GM23338 (cell line): ENCODE data around the gene CACNA1G. TPM values are rescaled to one million over a fixed set of nuclear protein-coding genes. Genes with fewer than 3 reads are reported as not detected.

ENCODE experiments used
- ATAC-seq: fragments of 200-7000 bp; cut with Tn5 transposase; 3 replicates; pipeline ENCODE4 v1.9.1; 2020
- DNase-seq: peaks from one replicate; pipeline ENCODE4 v3.0.0-alpha.2; 2015; ENCODE audit warnings: low spot score
- H2AFZ ChIP-seq: fragments of 200-600 bp; sonication (generic); 2 replicates; pipeline ENCODE4 v1.8.0; 2016; ENCODE audit warnings: antibody characterized with exemption, mild to moderate bottlenecking, moderate library complexity
- H3F3A ChIP-seq: fragments of 200-600 bp; sonication (generic); replicated peaks from 2 replicates; pipeline ENCODE4 v1.8.0; 2017; ENCODE audit warnings: antibody characterized with exemption, mixed run types, low read depth
- H3K27ac ChIP-seq: fragments of 200-600 bp; sonication (generic); 2 replicates; pipeline ENCODE4 v1.6.1; 2016; ENCODE audit warnings: low read depth
- H3K27me3 ChIP-seq: fragments of 200-600 bp; sonication (generic); 2 replicates; pipeline ENCODE4 v1.8.0; 2016; ENCODE audit warnings: mild to moderate bottlenecking, mixed run types, moderate library complexity; ENCODE audit not compliant: insufficient read depth
- H3K36me3 ChIP-seq: fragments of 200-600 bp; sonication (generic); 2 replicates; pipeline ENCODE4 v1.8.0; 2016; ENCODE audit warnings: mild to moderate bottlenecking; ENCODE audit not compliant: insufficient read depth
- H3K4me1 ChIP-seq: fragments of 200-600 bp; sonication (generic); 2 replicates; pipeline ENCODE4 v1.8.0; 2016; ENCODE audit warnings: mild to moderate bottlenecking, moderate library complexity; ENCODE audit not compliant: insufficient read depth
- H3K4me2 ChIP-seq: fragments of 200-600 bp; sonication (generic); 2 replicates; pipeline ENCODE4 v1.7.1; 2017; ENCODE audit warnings: mixed run types
- H3K4me3 ChIP-seq: fragments of 200-600 bp; sonication (generic); 2 replicates; pipeline ENCODE4 v1.6.1; 2016; ENCODE audit warnings: mixed run types
- H3K79me2 ChIP-seq: fragments of 200-600 bp; sonication (generic); replicated peaks from 2 replicates; pipeline ENCODE4 v1.8.0; 2017; ENCODE audit warnings: mild to moderate bottlenecking; ENCODE audit not compliant: insufficient read depth
- H3K9me2 ChIP-seq: fragments of 200-600 bp; sonication (generic); 2 replicates; pipeline ENCODE4 v1.8.0; 2017; ENCODE audit not compliant: insufficient read depth
- H4K20me1 ChIP-seq: fragments of 200-600 bp; sonication (generic); replicated peaks from 2 replicates; pipeline ENCODE4 v1.8.0; 2017; ENCODE audit warnings: mild to moderate bottlenecking; ENCODE audit not compliant: insufficient read depth
- H3K27ac Mint-ChIP-seq: 2 replicates; pipeline ENCODE4 v1.8.0; 2020; ENCODE audit warnings: inconsistent platforms, mild to moderate bottlenecking, moderate library complexity, mixed read lengths
- H3K27me3 Mint-ChIP-seq: 3 replicates; pipeline ENCODE4 v1.8.0; 2022; ENCODE audit warnings: low read depth, mild to moderate bottlenecking, moderate library complexity, mixed read lengths, inconsistent platforms; ENCODE audit not compliant: insufficient read depth, poor library complexity
- H3K36me3 Mint-ChIP-seq: 3 replicates; pipeline ENCODE4 v1.8.0; 2021; ENCODE audit warnings: low read depth, mild to moderate bottlenecking, inconsistent platforms, moderate library complexity, mixed read lengths
- H3K4me1 Mint-ChIP-seq: 3 replicates; pipeline ENCODE4 v1.8.0; 2020; ENCODE audit warnings: mild to moderate bottlenecking, inconsistent platforms, mixed read lengths
- H3K4me3 Mint-ChIP-seq: 3 replicates; pipeline ENCODE4 v1.8.0; 2021; ENCODE audit warnings: moderate library complexity, mild to moderate bottlenecking, inconsistent platforms, mixed read lengths
- H3K9me3 Mint-ChIP-seq: 3 replicates; pipeline ENCODE4 v1.8.0; 2020; ENCODE audit warnings: moderate library complexity, mild to moderate bottlenecking, inconsistent platforms, mixed read lengths
- CREB1 ChIP-seq: fragments of 250-450 bp; sonication (Bioruptor Pico); IDR thresholded peaks from 2 replicates; pipeline ENCODE4 v1.5.0; 2020; ENCODE audit warnings: low read depth, mild to moderate bottlenecking, moderate library complexity
- EZH2 ChIP-seq: fragments of 200-600 bp; sonication (generic); IDR thresholded peaks from one replicate; pipeline ENCODE4 v1.8.0; 2017; ENCODE audit warnings: antibody characterized with exemption, mild to moderate bottlenecking, low read depth; ENCODE audit not compliant: unreplicated experiment
- EZH2phosphoT487 ChIP-seq: fragments of 200-600 bp; sonication (generic); IDR thresholded peaks from one replicate; pipeline ENCODE4 v1.8.1; 2018; ENCODE audit warnings: antibody characterized with exemption; ENCODE audit not compliant: unreplicated experiment
- JUNB ChIP-seq: IDR thresholded peaks from one replicate; pipeline ENCODE4 v1.6.1; 2016; ENCODE audit warnings: antibody characterized with exemption; ENCODE audit not compliant: unreplicated experiment
- NANOG ChIP-seq: IDR thresholded peaks from 2 replicates; pipeline ENCODE4 v1.6.1; 2016; ENCODE audit warnings: antibody characterized with exemption, borderline replicate concordance
- POLR2AphosphoS5 ChIP-seq: IDR thresholded peaks from 2 replicates; pipeline ENCODE4 v1.6.1; 2016; ENCODE audit warnings: antibody characterized with exemption, low read depth
- STAT1 ChIP-seq: IDR thresholded peaks from one replicate; pipeline ENCODE4 v1.6.1; 2016; ENCODE audit warnings: antibody characterized with exemption; ENCODE audit not compliant: unreplicated experiment
- ZNF114 ChIP-seq: fragments of 250-450 bp; sonication (Bioruptor Pico); IDR thresholded peaks from 2 replicates; pipeline ENCODE4 v1.5.0; 2020; ENCODE audit warnings: mild to moderate bottlenecking, moderate library complexity
- ZNF331 ChIP-seq: fragments of 250-450 bp; sonication (Bioruptor Pico); IDR thresholded peaks from 2 replicates; pipeline ENCODE4 v1.5.0; 2020; ENCODE audit warnings: low read depth, mild to moderate bottlenecking, moderate library complexity
- polyA plus RNA-seq: library from polyadenylated mRNA; unstranded; fragments of >200 nt; fragmentation: Nextera tagmentation; extraction: Ambion mirVana; gene quantifications from 2 replicates; pipeline ENCODE4 v1.2.1, GENCODE V29; 2016
- total RNA-seq: library from RNA; depleted of rRNA; stranded (reverse); fragments of >200 nt; shearing (Covaris generic); gene quantifications from 2 replicates; pipeline ENCODE4 v1.2.3, GENCODE V29; 2014
- TF ChIP-seq, protein P1 (sequence below): IDR thresholded peaks from one replicate; pipeline ENCODE4 v1.6.1; 2018; ENCODE audit warnings: antibody characterized with exemption; ENCODE audit not compliant: unreplicated experiment
- TF ChIP-seq, protein P2 (sequence below): IDR thresholded peaks from 2 replicates; pipeline ENCODE4 v1.6.1; 2016; ENCODE audit warnings: antibody characterized with exemption
- TF ChIP-seq, protein P3 (sequence below), 2 experiments: fragments of 200-600 bp in 1 of 2; sonication (generic) in 1 of 2; conservative IDR thresholded peaks; 2 replicates each; pipeline versions ENCODE4 v1.5.1 to v1.6.1; 2016 to 2017; ENCODE audit warnings: antibody characterized with exemption in 2 of 2, low read depth in 2 of 2, mild to moderate bottlenecking in 2 of 2, moderate library complexity in 1 of 2
- TF ChIP-seq, protein P4 (sequence below): fragments of 250-450 bp; sonication (Bioruptor Pico); IDR thresholded peaks from 2 replicates; pipeline ENCODE4 v1.5.0; 2020; ENCODE audit warnings: mild to moderate bottlenecking, moderate library complexity

Gene CACNA1G
- total and polyA plus RNA-seq, 2 experiments from 2014 or later, result 1.4 to 5.1 TPM

DNA sequence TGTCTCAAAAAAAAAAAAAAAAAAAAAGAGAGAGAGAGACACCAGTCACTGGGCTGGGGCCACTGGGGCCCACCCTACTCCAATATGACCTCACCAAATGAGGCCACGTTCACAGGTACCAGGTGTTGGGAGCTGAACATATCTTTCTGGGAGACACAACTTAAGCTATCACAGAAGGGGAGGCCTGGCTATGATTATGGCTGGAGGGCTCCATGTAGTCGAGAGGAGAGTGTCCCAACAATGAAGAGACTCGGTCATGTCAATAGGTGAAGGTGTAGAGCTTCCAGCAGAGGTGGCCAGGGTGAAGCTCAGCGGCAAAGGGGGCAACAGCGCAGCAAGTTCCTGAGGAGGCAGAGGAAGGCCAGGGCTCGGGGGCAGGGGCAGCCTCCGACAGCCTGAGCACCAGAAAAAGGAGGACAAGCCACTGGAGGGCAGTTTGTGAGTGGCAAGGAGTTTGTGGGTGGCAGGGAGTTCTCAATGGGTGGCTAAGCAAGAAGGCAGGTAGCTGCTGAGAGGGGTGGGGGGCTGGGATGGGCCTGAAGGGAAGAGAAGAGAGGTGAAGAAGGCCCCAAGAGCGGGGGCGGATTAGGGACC is 102.2 kb downstream of the CACNA1G start:
- Histone ChIP-seq H3K4me2 (no peak overlapping the region), H3K4me1 (peaks cover 9% of the 10 kb centered on the region), H3K27me3 (no peaks in the 10 kb centered on the region), H2AFZ (no peak overlapping the region), H3F3A (no peaks in the 10 kb centered on the region), H3K36me3 (no peaks in the 10 kb centered on the region), H3K27ac (no peak overlapping the region), H3K79me2 (no peaks in the 10 kb centered on the region), H3K9me2 (no peaks in the 10 kb centered on the region), H3K4me3 (no peak overlapping the region), H4K20me1 (no peaks in the 10 kb centered on the region)
- TF ChIP-seq NANOG (no peak), EZH2 (no peak), ZNF331 (CRISPR knock-in tag) (no peak), EZH2phosphoT487 (no peak), ZNF114 (CRISPR knock-in tag) (no peak), JUNB (no peak), POLR2AphosphoS5 (no peak), STAT1 (no peak), CREB1 (CRISPR knock-in tag) (no peak)
- TF ChIP-seq, protein P1, sequence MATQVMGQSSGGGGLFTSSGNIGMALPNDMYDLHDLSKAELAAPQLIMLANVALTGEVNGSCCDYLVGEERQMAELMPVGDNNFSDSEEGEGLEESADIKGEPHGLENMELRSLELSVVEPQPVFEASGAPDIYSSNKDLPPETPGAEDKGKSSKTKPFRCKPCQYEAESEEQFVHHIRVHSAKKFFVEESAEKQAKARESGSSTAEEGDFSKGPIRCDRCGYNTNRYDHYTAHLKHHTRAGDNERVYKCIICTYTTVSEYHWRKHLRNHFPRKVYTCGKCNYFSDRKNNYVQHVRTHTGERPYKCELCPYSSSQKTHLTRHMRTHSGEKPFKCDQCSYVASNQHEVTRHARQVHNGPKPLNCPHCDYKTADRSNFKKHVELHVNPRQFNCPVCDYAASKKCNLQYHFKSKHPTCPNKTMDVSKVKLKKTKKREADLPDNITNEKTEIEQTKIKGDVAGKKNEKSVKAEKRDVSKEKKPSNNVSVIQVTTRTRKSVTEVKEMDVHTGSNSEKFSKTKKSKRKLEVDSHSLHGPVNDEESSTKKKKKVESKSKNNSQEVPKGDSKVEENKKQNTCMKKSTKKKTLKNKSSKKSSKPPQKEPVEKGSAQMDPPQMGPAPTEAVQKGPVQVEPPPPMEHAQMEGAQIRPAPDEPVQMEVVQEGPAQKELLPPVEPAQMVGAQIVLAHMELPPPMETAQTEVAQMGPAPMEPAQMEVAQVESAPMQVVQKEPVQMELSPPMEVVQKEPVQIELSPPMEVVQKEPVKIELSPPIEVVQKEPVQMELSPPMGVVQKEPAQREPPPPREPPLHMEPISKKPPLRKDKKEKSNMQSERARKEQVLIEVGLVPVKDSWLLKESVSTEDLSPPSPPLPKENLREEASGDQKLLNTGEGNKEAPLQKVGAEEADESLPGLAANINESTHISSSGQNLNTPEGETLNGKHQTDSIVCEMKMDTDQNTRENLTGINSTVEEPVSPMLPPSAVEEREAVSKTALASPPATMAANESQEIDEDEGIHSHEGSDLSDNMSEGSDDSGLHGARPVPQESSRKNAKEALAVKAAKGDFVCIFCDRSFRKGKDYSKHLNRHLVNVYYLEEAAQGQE, result no peak
- TF ChIP-seq, protein P2, sequence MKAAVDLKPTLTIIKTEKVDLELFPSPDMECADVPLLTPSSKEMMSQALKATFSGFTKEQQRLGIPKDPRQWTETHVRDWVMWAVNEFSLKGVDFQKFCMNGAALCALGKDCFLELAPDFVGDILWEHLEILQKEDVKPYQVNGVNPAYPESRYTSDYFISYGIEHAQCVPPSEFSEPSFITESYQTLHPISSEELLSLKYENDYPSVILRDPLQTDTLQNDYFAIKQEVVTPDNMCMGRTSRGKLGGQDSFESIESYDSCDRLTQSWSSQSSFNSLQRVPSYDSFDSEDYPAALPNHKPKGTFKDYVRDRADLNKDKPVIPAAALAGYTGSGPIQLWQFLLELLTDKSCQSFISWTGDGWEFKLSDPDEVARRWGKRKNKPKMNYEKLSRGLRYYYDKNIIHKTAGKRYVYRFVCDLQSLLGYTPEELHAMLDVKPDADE, result no peak
- TF ChIP-seq, protein P3, sequence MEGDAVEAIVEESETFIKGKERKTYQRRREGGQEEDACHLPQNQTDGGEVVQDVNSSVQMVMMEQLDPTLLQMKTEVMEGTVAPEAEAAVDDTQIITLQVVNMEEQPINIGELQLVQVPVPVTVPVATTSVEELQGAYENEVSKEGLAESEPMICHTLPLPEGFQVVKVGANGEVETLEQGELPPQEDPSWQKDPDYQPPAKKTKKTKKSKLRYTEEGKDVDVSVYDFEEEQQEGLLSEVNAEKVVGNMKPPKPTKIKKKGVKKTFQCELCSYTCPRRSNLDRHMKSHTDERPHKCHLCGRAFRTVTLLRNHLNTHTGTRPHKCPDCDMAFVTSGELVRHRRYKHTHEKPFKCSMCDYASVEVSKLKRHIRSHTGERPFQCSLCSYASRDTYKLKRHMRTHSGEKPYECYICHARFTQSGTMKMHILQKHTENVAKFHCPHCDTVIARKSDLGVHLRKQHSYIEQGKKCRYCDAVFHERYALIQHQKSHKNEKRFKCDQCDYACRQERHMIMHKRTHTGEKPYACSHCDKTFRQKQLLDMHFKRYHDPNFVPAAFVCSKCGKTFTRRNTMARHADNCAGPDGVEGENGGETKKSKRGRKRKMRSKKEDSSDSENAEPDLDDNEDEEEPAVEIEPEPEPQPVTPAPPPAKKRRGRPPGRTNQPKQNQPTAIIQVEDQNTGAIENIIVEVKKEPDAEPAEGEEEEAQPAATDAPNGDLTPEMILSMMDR (conservative IDR thresholded peaks at IDR 0.05; ENCODE audit: low read depth in 2 of 2), result no peak
- TF ChIP-seq, protein P4, sequence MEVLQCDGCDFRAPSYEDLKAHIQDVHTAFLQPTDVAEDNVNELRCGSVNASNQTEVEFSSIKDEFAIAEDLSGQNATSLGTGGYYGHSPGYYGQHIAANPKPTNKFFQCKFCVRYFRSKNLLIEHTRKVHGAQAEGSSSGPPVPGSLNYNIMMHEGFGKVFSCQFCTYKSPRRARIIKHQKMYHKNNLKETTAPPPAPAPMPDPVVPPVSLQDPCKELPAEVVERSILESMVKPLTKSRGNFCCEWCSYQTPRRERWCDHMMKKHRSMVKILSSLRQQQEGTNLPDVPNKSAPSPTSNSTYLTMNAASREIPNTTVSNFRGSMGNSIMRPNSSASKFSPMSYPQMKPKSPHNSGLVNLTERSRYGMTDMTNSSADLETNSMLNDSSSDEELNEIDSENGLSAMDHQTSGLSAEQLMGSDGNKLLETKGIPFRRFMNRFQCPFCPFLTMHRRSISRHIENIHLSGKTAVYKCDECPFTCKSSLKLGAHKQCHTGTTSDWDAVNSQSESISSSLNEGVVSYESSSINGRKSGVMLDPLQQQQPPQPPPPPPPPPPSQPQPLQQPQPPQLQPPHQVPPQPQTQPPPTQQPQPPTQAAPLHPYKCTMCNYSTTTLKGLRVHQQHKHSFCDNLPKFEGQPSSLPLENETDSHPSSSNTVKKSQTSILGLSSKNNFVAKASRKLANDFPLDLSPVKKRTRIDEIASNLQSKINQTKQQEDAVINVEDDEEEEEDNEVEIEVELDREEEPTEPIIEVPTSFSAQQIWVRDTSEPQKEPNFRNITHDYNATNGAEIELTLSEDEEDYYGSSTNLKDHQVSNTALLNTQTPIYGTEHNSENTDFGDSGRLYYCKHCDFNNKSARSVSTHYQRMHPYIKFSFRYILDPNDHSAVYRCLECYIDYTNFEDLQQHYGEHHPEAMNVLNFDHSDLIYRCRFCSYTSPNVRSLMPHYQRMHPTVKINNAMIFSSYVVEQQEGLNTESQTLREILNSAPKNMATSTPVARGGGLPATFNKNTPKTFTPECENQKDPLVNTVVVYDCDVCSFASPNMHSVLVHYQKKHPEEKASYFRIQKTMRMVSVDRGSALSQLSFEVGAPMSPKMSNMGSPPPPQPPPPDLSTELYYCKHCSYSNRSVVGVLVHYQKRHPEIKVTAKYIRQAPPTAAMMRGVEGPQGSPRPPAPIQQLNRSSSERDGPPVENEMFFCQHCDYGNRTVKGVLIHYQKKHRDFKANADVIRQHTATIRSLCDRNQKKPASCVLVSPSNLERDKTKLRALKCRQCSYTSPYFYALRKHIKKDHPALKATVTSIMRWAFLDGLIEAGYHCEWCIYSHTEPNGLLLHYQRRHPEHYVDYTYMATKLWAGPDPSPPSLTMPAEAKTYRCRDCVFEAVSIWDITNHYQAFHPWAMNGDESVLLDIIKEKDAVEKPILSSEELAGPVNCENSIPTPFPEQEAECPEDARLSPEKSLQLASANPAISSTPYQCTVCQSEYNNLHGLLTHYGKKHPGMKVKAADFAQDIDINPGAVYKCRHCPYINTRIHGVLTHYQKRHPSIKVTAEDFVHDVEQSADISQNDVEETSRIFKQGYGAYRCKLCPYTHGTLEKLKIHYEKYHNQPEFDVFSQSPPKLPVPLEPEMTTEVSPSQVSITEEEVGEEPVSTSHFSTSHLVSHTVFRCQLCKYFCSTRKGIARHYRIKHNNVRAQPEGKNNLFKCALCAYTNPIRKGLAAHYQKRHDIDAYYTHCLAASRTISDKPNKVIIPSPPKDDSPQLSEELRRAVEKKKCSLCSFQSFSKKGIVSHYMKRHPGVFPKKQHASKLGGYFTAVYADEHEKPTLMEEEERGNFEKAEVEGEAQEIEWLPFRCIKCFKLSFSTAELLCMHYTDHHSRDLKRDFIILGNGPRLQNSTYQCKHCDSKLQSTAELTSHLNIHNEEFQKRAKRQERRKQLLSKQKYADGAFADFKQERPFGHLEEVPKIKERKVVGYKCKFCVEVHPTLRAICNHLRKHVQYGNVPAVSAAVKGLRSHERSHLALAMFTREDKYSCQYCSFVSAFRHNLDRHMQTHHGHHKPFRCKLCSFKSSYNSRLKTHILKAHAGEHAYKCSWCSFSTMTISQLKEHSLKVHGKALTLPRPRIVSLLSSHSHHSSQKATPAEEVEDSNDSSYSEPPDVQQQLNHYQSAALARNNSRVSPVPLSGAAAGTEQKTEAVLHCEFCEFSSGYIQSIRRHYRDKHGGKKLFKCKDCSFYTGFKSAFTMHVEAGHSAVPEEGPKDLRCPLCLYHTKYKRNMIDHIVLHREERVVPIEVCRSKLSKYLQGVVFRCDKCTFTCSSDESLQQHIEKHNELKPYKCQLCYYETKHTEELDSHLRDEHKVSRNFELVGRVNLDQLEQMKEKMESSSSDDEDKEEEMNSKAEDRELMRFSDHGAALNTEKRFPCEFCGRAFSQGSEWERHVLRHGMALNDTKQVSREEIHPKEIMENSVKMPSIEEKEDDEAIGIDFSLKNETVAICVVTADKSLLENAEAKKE (CRISPR knock-in tag), result no peak
- ATAC-seq, result no peak
- H3K27me3 Mint-ChIP-seq, result peaks cover 10% of the 10 kb centered on the region
- no peaks in the 10 kb centered on the region; the same call in 2 of the 3 replicates for H3K36me3 Mint-ChIP-seq
- DNase-seq, result no peak
- 0 out of 2 replicates have a peak overlapping the region, but pooled peaks have one; percentile 14 for H3K27ac Mint-ChIP-seq
- no peak overlapping the region for H3K4me3 Mint-ChIP-seq
- peaks cover 22% of the 10 kb centered on the region for H3K4me1 Mint-ChIP-seq
- no peaks in the 10 kb centered on the region for H3K9me3 Mint-ChIP-seq
